Urothelium cell line (cell line): ENCODE data around the gene MKLN1.
"Not testable (repeated sequence)": the region's sequence is repeated elsewhere in the genome, so short reads cannot be mapped to it uniquely, and the experiment has no call there.

Source experiments
- DNase-seq: peaks from one replicate; pipeline ENCODE4 v3.0.0; 2011; ENCODE audit warnings: low spot score, mixed read lengths
- FAIRE-seq: peaks from 2 replicates; lab custom pipeline; 2011; peaks lifted over from hg19 to GRCh38; lab: Jason Lieb, UNC

MKLN1 gene

DNA sequence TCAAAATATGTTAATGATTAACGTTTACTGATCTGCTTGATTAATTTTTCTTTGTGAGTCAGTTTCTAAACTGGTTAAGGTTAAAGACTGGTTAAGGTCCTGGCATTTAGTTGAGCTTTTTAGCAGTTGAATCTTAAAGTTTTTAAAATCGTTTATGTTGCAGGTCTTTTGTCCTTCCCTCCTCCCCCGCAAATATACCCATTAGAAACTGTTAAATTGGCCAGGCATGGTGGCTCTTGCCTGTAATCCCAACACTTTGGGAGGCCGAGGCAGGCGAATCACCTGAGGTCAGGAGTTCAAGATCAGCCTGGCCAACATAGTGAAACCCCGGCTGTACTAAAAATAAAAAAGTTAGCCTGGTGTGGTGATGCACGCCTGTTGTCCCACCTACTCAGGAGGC lies 127.9 kb downstream of the MKLN1 start:
- no peak for DNase-seq
- no peak for FAIRE-seq

GRCh38 chr7:131456338-131456737 lies 128.7 kb downstream of the MKLN1 start:
- FAIRE-seq, result no peak
- no peak for DNase-seq

DNA sequence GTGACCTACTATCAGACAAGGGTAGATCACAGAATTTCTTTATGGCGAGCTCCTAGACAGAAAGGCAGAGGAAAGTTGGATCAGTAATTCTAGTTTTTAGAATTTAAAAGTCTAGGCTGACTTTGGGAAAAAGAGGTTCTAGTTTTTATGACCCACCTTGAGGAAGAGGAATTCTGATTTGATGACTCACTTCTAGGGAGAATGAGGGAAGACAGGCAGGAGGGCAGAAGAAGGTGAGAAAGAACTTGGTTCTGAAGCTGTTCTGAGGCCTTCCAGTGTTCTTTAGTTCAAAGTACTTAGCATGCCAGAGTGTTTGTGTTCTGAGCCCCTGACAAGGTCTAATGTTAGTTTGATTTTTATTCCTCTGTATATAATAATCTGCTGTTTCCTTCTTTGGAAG lies 131.6 kb downstream of the MKLN1 start:
- DNase-seq (peak; percentile 8), FAIRE-seq (no peak)

DNA sequence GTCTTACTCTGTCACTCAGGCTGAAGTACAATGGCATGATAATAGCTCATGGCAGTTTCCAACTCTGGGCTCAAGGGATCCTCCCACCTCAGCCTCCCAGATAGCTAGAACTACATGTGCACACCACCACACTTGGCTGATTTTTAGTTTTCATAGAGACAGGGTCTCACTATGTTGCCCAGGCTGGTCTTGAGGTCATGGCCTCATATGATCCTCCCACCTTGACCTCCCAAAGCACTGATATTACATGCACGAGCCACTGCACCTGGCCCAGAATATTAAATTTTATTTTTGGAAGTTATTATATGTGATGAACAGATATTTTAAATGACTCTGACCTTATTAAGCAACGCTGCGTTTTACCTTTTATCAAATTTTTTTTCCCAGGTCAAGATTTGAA lies 134.4 kb downstream of the MKLN1 start:
- DNase-seq (no peak), FAIRE-seq (no peak)

DNA sequence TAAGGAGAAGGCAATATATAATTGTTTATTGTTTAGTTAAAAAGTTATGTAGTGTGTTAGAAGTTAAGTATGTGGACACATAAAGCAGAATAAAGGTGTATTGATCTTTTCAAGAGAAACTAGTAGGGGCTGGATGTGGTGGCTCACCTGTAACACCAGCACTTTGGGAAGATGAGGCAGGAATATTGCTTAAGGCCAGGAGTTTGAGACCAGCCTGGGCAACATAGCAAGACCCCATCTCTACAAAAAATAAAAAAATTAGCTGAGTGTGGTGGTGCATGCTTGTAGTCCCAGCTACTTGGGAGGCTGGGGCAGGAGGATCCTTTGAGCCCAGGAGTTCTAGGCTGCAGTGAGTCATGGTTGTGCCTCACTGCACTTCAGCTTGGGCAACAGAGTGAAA lies 135.0 kb downstream of the MKLN1 start:
- not testable (repeated sequence) for FAIRE-seq, DNase-seq

GRCh38 chr7:131466735-131467365 lies 139.2 kb downstream of the MKLN1 start:
- no peak for FAIRE-seq
- no peak for DNase-seq

DNA sequence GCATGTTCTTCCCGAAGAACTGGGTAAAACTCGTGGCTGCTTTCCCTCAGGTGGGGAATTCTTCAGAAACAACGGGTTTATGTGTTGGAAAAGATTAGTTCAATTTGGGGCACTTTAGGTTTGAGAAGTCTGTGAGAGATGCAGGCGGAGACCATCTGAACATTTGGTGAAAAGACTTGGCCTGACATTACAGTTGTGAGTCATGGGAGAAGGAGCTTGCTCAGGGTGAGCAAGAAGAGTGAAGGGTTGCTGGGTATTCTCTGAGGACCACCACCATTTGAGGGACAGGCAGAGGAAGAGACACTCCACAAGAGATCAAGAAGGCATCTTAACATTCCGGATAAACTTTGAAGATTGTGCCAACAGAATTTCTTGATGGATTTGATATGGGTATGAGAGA lies 140.1 kb downstream of the MKLN1 start:
- FAIRE-seq (no peak), DNase-seq (no peak)

- DNase-seq (no peak), FAIRE-seq (no peak)
These were observed 143.8 kb downstream of the MKLN1 start for GRCh38 chr7:131471250-131472004.

DNA sequence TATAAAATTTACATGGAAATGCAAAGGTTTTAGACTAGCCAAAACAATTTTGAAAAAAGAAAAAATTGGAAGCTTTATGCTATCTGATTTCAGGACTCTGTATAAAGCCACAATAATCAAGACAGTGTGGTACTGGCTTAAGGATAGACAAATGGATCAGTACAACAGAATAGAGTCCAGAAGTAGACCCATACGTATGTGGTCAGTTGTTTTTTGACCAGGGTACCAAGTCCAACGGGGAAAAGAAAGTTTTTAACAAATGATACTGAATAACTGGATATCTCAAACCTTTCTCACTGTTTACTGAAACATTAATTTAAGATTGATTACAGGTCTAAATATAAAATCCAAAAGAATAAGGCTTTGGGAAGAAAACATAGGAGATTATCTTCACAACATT lies 149.1 kb downstream of the MKLN1 start:
- no peak for FAIRE-seq

DNA sequence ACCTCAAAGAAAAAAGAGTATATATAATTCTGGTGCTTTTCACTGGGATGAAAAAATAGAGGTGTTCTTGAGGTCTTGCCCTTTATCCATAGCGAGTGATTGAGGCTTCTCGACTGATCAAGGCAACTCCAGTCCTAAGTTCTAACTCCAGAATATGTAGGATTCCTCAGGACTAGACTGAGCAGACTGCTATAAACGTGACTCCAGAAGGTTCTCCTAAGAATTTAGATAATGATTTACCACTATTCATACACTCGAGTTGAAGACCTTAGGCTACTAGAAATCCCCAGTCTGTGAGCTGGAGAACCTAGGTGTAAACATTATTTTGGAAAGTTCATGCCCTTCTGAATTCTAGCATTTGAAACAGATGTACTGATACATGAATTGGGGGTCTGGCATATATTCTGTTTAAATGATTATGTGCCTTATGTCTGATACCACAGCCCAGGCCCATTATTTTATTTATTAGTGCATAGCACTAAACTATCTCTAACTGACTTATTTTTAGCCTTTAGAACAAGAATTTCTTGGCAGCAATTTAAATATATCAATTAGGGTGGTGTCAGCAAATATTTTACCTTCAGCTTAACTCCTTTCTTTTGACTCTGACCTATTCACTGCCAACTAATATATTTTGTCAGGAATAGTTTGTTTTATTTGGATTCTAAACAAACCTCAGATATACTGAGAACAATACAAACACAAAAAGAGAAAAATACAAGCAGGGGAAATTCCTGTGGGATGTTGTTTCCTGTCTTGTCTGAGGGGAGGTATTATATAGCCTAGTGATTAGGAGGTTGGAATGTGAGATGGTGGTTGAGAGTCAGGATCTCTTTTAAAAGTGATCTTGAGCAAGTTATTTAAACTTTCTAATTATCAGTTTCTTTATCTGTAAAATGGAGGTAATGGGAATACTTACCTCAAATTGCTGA lies 153.0 kb downstream of the MKLN1 start:
- DNase-seq (peak; percentile 10), FAIRE-seq (no peak)

More for the DNA sequence above, 149.1 kb downstream of the MKLN1 start:
- DNase-seq, result no peak

DNA sequence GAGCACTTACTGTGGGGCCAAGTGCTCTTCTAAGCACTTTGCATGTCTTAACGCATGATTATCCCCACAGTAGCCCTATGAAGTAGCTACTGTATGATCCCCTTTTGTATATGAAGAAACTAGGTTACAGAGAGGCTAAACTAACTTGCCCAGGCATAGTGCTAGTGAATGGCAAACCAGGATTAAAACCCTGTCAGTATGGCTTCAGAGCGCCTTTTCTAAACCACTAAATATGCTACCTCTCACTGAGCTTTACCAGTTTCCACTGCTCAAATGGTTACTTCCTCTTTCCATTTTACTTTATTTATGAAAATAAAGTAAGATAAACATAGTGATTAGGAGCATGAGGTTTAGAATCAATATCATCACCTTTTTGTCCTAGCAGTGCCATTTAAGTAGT lies 155.1 kb downstream of the MKLN1 start:
- no peak for FAIRE-seq
- DNase-seq, result no peak

DNA sequence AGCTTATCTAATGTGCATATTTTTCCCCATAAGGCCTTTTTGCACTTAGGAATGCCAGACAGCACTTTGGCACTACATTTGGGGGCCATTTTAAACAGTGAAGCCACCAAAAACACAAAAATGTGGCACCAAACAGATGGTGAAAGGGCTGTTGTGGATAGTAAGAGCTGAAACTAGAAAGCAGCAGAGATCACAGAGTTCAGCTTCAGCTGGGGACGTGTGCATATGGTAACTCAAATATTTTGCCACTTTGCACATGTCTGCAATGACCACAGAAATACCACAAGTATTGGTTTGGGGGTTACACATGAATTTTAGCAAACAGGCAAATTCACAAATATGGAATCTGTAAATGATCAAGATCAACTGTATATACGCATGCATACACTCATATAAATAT lies 155.9 kb downstream of the MKLN1 start:
- DNase-seq, result no peak
- no peak for FAIRE-seq

- FAIRE-seq (no peak), DNase-seq (no peak)
These were observed 158.7 kb downstream of the MKLN1 start for GRCh38 chr7:131486346-131486745.

DNA sequence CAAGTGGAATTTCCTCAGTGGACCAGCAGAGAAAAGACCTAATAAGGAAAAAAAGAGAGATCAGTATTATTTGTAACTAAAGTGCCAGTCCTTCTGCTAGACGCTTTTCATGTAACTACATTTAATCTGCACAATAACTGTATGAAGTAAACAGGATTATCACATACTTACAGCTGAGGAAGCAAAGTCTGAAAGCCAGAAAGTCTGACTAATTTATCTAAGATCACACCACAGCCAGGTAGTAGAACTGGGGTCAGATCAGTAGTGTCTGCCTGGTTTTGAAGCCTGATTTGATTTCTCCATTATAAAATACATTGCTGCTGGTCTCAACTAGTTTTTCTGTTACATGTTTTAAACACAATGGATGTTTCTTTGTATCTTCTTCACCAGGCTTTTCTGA lies 159.5 kb downstream of the MKLN1 start:
- DNase-seq, result no peak
- no peak for FAIRE-seq

- no peak for FAIRE-seq
- DNase-seq, result no peak
These were observed 160.7 kb downstream of the MKLN1 start for GRCh38 chr7:131488361-131488760.

- FAIRE-seq (no peak), DNase-seq (no peak)
These were observed 161.5 kb downstream of the MKLN1 start for GRCh38 chr7:131489196-131489595.

DNA sequence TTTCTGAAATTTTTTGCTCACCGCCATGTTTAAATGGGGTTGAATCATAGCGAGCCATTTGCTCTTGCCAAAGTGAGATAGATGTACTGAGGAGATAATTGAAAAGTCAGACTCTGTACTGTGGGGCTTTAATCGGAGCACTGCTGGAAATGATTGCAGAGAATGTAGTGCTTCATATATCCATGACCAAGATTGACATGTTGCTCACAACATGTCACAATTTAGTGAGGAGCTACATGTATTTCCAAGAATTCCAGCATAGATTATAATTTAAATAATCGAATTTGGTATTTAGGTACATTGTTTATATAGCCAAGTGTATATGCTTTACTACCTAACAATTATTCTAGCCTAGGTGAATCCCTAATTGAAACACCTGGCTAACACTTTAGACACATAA lies 162.2 kb downstream of the MKLN1 start:
- FAIRE-seq, result no peak
- no peak for DNase-seq

GRCh38 chr7:131493081-131493480 lies 165.4 kb downstream of the MKLN1 start:
- DNase-seq (no peak), FAIRE-seq (no peak)

DNA sequence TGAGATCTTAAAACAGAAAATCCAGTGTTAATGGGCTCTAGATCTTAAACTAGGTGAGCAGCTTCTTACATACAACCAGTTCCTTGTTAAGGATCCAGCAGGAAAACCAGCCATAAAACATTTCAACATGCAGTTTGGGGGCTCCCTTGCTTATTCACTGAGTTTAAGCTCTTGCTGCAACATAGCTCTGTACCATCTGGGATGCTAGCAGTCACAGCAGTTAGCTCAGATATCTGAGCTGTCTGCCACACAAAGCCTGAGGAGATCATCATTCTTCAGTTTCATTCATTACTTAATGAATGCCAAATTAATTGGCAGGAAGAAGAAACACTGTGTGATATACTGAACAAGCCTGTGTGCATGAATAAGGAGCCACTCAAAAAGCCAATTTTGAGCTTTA lies 165.9 kb downstream of the MKLN1 start:
- DNase-seq (no peak), FAIRE-seq (no peak)

DNA sequence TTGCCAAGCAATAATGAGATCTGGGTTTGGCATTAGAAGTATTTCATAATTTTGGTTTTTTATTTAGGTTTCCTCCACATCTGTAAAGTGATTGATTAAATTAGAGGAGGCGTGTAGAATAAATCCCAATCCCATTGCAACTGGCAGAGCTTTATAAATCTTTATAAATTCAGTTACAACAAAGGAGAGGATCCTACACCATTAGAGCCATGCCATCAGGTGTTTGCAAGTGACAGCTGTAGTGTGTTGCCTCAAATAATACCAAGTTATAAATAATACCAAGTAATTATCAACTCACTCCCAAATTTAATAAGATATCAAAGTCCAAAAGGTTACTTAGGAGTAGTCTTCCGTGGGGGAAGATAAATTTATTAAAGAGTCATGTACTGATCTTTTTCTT lies 166.5 kb downstream of the MKLN1 start:
- DNase-seq (no peak), FAIRE-seq (no peak)

DNA sequence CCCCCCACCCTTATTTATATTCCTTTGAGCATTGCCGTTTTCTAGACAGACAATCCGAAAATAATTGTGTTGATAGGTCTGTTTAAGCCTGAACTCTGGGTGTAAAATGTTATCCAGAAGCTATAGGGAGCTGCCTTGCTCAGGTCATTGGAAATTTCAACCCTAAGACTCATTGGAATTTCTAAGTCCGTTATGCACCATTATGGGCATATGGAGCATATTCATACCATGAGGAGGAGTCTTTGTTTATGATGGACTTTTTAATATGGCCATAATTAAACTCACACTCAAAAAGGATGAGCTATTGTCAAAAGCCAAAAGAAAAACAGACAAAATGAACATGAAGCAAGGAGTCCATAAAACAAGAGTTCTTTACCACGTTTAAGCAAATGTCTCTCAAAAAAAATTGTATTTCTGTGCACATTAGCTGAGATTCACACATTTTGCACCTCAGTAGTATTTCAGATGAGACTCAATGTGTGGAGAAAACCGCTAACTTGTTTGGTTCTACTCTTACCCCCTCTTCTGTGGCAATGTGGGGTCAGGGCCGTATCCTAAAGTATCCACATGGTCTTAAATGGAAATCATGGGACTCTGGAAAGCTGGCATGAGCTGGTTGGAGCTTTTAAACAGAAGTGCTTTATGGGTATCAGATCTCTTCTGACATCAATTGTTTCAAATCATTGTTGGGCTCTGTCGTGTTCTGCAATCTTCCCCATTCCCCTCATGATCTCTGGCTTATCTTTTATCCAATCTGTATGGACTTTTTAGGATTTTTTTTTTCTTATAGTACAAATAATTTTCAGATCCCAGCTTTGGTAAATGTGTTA lies 168.2 kb downstream of the MKLN1 start:
- DNase-seq, result no peak
- FAIRE-seq, result no peak
